ENCODE results near the gene RPS6KA3.

DNA sequence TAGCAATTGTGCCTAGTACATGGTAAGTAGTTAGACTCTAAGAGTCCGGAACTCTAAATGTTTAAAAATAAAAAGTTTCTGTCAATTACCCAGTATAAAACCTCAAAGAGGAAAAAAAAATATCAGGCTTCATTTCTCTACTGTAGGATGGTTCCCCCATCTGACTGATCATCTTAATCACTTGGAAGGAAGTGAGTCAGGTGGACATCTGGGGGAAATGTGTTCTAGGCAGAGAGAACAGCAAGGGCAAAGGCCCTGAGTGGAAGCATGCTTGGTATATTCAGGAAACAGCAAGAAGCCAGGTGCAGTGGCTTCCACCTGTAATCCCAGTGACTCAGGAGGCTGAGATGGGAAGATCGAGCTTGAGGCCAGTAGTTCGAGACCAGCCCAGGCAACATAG, 122.2 kb downstream of the RPS6KA3 start:
- no peak for TF ChIP-seq POLR2AphosphoS5 (IDR thresholded peaks at IDR 0.05)
- TF ChIP-seq, protein P1, sequence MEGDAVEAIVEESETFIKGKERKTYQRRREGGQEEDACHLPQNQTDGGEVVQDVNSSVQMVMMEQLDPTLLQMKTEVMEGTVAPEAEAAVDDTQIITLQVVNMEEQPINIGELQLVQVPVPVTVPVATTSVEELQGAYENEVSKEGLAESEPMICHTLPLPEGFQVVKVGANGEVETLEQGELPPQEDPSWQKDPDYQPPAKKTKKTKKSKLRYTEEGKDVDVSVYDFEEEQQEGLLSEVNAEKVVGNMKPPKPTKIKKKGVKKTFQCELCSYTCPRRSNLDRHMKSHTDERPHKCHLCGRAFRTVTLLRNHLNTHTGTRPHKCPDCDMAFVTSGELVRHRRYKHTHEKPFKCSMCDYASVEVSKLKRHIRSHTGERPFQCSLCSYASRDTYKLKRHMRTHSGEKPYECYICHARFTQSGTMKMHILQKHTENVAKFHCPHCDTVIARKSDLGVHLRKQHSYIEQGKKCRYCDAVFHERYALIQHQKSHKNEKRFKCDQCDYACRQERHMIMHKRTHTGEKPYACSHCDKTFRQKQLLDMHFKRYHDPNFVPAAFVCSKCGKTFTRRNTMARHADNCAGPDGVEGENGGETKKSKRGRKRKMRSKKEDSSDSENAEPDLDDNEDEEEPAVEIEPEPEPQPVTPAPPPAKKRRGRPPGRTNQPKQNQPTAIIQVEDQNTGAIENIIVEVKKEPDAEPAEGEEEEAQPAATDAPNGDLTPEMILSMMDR (IDR thresholded peaks at IDR 0.05) = no peak
